HG03378 (cell line): ENCODE measurements around the gene TMEM181.
"Not testable (repeated sequence)": the region's sequence is repeated elsewhere in the genome, so short reads cannot be mapped to it uniquely, and the experiment has no call there.

ENCODE experiments used
- ATAC-seq: cut with Tn5 transposase; IDR thresholded peaks from one replicate; pipeline ENCODE4 v1.9.1; 2021; ENCODE audit warnings: mild to moderate bottlenecking, moderate library complexity; ENCODE audit not compliant: unreplicated experiment

TMEM181 gene

GRCh38 chr6:158619922-158620801 is 60.3 kb downstream of the TMEM181 start:
- ATAC-seq: no peak

GRCh38 chr6:158620963-158621693 is 61.2 kb downstream of the TMEM181 start:
- no peak for ATAC-seq

GRCh38 chr6:158621694-158622544 is 62.0 kb downstream of the TMEM181 start:
- no peak for ATAC-seq

- no peak for ATAC-seq
Observed at GRCh38 chr6:158622545-158623190, 62.8 kb downstream of the TMEM181 start.

GRCh38 chr6:158624684-158625682 is 65.1 kb downstream of the TMEM181 start:
- no peak for ATAC-seq

- no peak for ATAC-seq
Observed at GRCh38 chr6:158625881-158626305, 66.0 kb downstream of the TMEM181 start.

- no peak for ATAC-seq
Observed at GRCh38 chr6:158626360-158627167, 66.7 kb downstream of the TMEM181 start.

GRCh38 chr6:158627168-158627939 is 67.5 kb downstream of the TMEM181 start:
- no peak for ATAC-seq

GRCh38 chr6:158627940-158628211 is 68.0 kb downstream of the TMEM181 start:
- no peak for ATAC-seq

GRCh38 chr6:158628542-158628941 is 68.7 kb downstream of the TMEM181 start:
- ATAC-seq: no peak

GRCh38 chr6:158629367-158630221 is 69.7 kb downstream of the TMEM181 start:
- no peak for ATAC-seq

- ATAC-seq: no peak
Observed at GRCh38 chr6:158630938-158631616, 71.2 kb downstream of the TMEM181 start.

GRCh38 chr6:158631678-158632537 is 72.0 kb downstream of the TMEM181 start:
- ATAC-seq: no peak

GRCh38 chr6:158632538-158633119 is 72.7 kb downstream of the TMEM181 start:
- ATAC-seq: not testable (repeated sequence)

GRCh38 chr6:158633127-158633526 is 73.2 kb downstream of the TMEM181 start:
- ATAC-seq: no peak
